Heart right ventricle (tissue), 16 donors: ENCODE data around the gene DNAH6. TPM values are rescaled to one million over a fixed set of nuclear protein-coding genes. Genes with fewer than 3 reads are reported as not detected.

Source experiments
- ATAC-seq, 8 donors: fragments of 200-7000 bp; cut with Tn5 transposase; one replicate each; pipeline ENCODE4 v1.9.1; 2020; ENCODE audit warnings: mild to moderate bottlenecking in 8 of 8, moderate library complexity in 8 of 8, moderate number of reproducible peaks in 1 of 8
- DNase-seq, 2 donors: peaks; one replicate each; pipeline ENCODE4 v3.0.0-alpha.2; 2020
- H3K27ac ChIP-seq, 10 donors: fragments of 200-600 bp; sonication (generic) in 2 of 10; one replicate each; pipeline versions ENCODE4 v1.5.0 to v1.8.0; 2020 to 2022; ENCODE audit warnings: mild to moderate bottlenecking in 3 of 10
- H3K27me3 ChIP-seq, 7 donors: fragments of 200-600 bp; one replicate each; pipeline ENCODE4 v1.8.0; 2021 to 2022; ENCODE audit warnings: mild to moderate bottlenecking in 2 of 7
- H3K36me3 ChIP-seq, 9 donors: fragments of 200-600 bp; sonication (generic) in 1 of 9; one replicate each; pipeline versions ENCODE4 v1.5.0 to v1.8.0; 2020 to 2022; ENCODE audit warnings: mild to moderate bottlenecking in 2 of 9
- H3K4me1 ChIP-seq, 9 donors: fragments of 200-600 bp; sonication (generic) in 1 of 9; one replicate each; pipeline versions ENCODE4 v1.5.0 to v1.8.0; 2020 to 2022; ENCODE audit warnings: mild to moderate bottlenecking in 4 of 9
- H3K4me3 ChIP-seq, 10 donors: fragments of 200-600 bp; sonication (generic) in 2 of 10; one replicate each; pipeline versions ENCODE4 v1.5.0 to v1.8.0; 2020 to 2022; ENCODE audit warnings: mild to moderate bottlenecking in 7 of 10, moderate library complexity in 2 of 10
- H3K9me3 ChIP-seq, 11 donors: fragments of 200-600 bp in 10 of 11; sonication (generic) in 2 of 11; one replicate each; pipeline versions ENCODE4 v1.5.0 to v1.8.0; 2013 to 2022; ENCODE audit warnings: mild to moderate bottlenecking in 2 of 11, control low read depth in 1 of 11, moderate library complexity in 1 of 11
- CTCF ChIP-seq, 9 donors: fragments of 200-600 bp; sonication (generic) in 2 of 9; IDR thresholded peaks; one replicate each; pipeline versions ENCODE4 v1.5.0 to v1.8.0; 2021 to 2022; ENCODE audit warnings: antibody characterized with exemption in 9 of 9, mild to moderate bottlenecking in 5 of 9, moderate library complexity in 1 of 9
- WGBS, 2 donors: extraction: QIAGEN DNeasy Blood & Tissue Kit; methylation state at CpG; one replicate each; pipeline ENCODE4 v1.1.7; 2013; ENCODE audit warnings: inconsistent platforms in 1 of 2; 5-methylcytosine and 5-hydroxymethylcytosine counted together
- intact Hi-C, 10 donors: fragments of 100-400 bp; cut with DNase I; formaldehyde crosslinking; loops; one replicate each; pipeline versions ENCODE4 v1.11.1 to v1.14.2; 2022
- polyA plus RNA-seq, 2 donors: library from polyadenylated mRNA; stranded (reverse); fragments of 200-250 nt; gene quantifications; one replicate each; pipeline ENCODE4 v1.2.3, GENCODE V29; 2013
- total RNA-seq, 10 donors: library from RNA; stranded (reverse); fragmentation: NEBNext Ultra II Directional in 3 of 10; extraction: Animal tissue kit (Norgen Biotek cat#: 25700) in 3 of 10; gene quantifications; one replicate each; pipeline versions ENCODE4 v1.2.1 to v1.2.4, GENCODE V29; 2021 to 2023
- donor health status: Arrhythmogenic right ventricular cardiomyopathy.
- donor health status: ischemic (EF 13 %, LVEDD 7.1; RV severe dilation, severe dysfunction).
- donor health status: healthy with polysubstance abuse.
- donor health status: DM: no; HTN: yes; CAD: no.
- donor health status: DM: no; HTN: no; CAD: no.
- donor health status: ischemic (EF 25% LVEDD 6.9; RV normal size, moderate dysfunction).
- donor health status: ischemic (EF 25% LVEDD 5.7; RV mildly dilated, moderate dysfunction).
- donor health status: healthy.
- donor health status: DM: yes; HTN: yes; CAD: no.
- donor health status: Ischemic cardiomyopathy.
- donor health status: ischemic (EF 35%, LVEDD 5.7; RV mildly dilated, moderate dysfunction).
- donor health status: nonischemic (EF 11% LVEDD 7.7; RV severe dilation, severe dysfunction).
- donor health status: DM: yes; HTN: yes; CAD: no.
- donor health status: PGD.
- donor health status: ischemic (EF 29% LVEDD 5.4; RV normal size, mild dysfunction).
- donor health status: nonischemic (EF 23%, LVEDD 6.1; RV moderate dilation, normal function).

The DNAH6 gene
- total and polyA plus RNA-seq, 12 donors: 0.03 to 0.49 (median 0.23) TPM; not detected in 1

DNA sequence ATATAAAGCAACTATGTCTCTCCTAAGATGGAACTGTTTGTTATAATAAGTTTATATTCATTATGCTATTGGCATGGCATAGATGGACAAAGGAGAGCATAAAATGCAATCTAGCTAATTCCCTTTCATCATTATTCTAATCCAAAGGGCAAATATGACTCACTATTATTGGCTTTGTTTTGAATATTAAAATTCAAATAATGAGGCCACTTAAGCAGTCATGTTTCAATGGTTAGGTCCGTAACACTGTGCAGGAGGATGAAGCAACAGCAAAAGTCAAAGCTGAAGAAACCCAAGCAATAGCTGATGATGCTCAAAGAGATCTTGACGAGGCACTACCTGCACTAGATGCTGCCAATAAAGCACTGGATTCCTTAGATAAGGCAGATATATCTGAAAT lies 187.5 kb downstream of the DNAH6 start:
- no peaks in the 10 kb centered on the region for H3K27me3 ChIP-seq
- 77 to 81% methylated on average over 2 of the region's 2 CpGs for WGBS, 2 donors
- no peaks in the 10 kb centered on the region for H3K4me1 ChIP-seq
- H3K9me3 ChIP-seq: peaks cover 0 to 7% (median 0%) of the 10 kb centered on the region in 11 donors
- no peak overlapping the region for H3K4me3 ChIP-seq
- ATAC-seq (no peak), DNase-seq (no peak)
- H3K36me3 ChIP-seq: no peaks in the 10 kb centered on the region
- no peak for TF ChIP-seq CTCF (IDR thresholded peaks at IDR 0.05)
- H3K27ac ChIP-seq: no peak overlapping the region
- intact Hi-C loops: no loop called here

GRCh38 chr2:84704505-84705244 lies 188.4 kb downstream of the DNAH6 start:
- ATAC-seq (no peak), DNase-seq (no peak)
- no peak overlapping the region for H3K4me3 ChIP-seq
- H3K9me3 ChIP-seq: peaks cover 0 to 7% (median 0%) of the 10 kb centered on the region in 11 donors
- H3K36me3 ChIP-seq: no peaks in the 10 kb centered on the region
- H3K4me1 ChIP-seq: no peaks in the 10 kb centered on the region
- intact Hi-C loops: no loop called here
- no peak for TF ChIP-seq CTCF (IDR thresholded peaks at IDR 0.05)
- H3K27ac ChIP-seq: no peak overlapping the region
- 76 to 85% methylated on average over 6 of the region's 6 CpGs for WGBS, 2 donors
- H3K27me3 ChIP-seq: no peaks in the 10 kb centered on the region

- intact Hi-C loops: no loop called here
- no peak overlapping the region for H3K27ac ChIP-seq
- DNase-seq (no peak), ATAC-seq (no peak)
- no peak overlapping the region for H3K4me3 ChIP-seq
- no peaks in the 10 kb centered on the region for H3K36me3 ChIP-seq
- H3K27me3 ChIP-seq: no peaks in the 10 kb centered on the region
- H3K9me3 ChIP-seq: peaks cover 0 to 7% (median 0%) of the 10 kb centered on the region in 11 donors
- WGBS, 2 donors: 84 to 91% methylated on average over 2 of the region's 2 CpGs
- H3K4me1 ChIP-seq: no peaks in the 10 kb centered on the region
- TF ChIP-seq CTCF (IDR thresholded peaks at IDR 0.05): no peak
Measured at GRCh38 chr2:84705858-84706257, 189.6 kb downstream of the DNAH6 start.

GRCh38 chr2:84708442-84708841 lies 192.1 kb downstream of the DNAH6 start:
- DNase-seq: no peak
- intact Hi-C loops: no loop called here
- no peak for ATAC-seq
- H3K9me3 ChIP-seq: no peaks in the 10 kb centered on the region
- H3K4me3 ChIP-seq: no peak overlapping the region
- H3K36me3 ChIP-seq: no peaks in the 10 kb centered on the region
- no peak for TF ChIP-seq CTCF (IDR thresholded peaks at IDR 0.05)
- H3K27me3 ChIP-seq: no peaks in the 10 kb centered on the region
- H3K4me1 ChIP-seq: no peaks in the 10 kb centered on the region
- H3K27ac ChIP-seq: no peak overlapping the region
